Keratinocyte (primary cell): ENCODE measurements around the gene TEX13D. TPM values are rescaled to one million over a fixed set of nuclear protein-coding genes. Genes with fewer than 3 reads are reported as not detected.

Experiments used
- DNase-seq: peaks from one replicate; pipeline ENCODE4 v3.0.0-alpha.2; 2011; ENCODE audit warnings: low read depth, missing footprints, low spot score
- FAIRE-seq: peaks from 2 replicates; lab custom pipeline; 2011; peaks lifted over from hg19 to GRCh38; lab: Jason Lieb, UNC
- H2AFZ ChIP-seq: 2 replicates; pipeline ENCODE4 v1.6.0; 2012; ENCODE audit warnings: low read length, control low read depth, inconsistent platforms; ENCODE audit not compliant: control insufficient read depth
- H3K27ac ChIP-seq: 2 replicates; pipeline ENCODE4 v1.5.1; 2011; ENCODE audit warnings: low read length; ENCODE audit not compliant: control insufficient read depth, insufficient read depth
- H3K27me3 ChIP-seq: 3 replicates; pipeline ENCODE4 v1.6.0; 2011; ENCODE audit warnings: low read length; ENCODE audit not compliant: control insufficient read depth, insufficient read depth; ENCODE audit errors: extremely low read depth
- H3K36me3 ChIP-seq, 2 experiments: 2 replicates in 1 of 2; 3 replicates in 1 of 2; pipeline ENCODE4 v1.5.1; 2011; ENCODE audit warnings: low read length in 2 of 2, mild to moderate bottlenecking in 1 of 2; ENCODE audit not compliant: control insufficient read depth in 2 of 2, insufficient read depth in 2 of 2; ENCODE audit errors: extremely low read depth in 1 of 2
- H3K4me1 ChIP-seq: 3 replicates; pipeline ENCODE4 v1.5.1; 2011; ENCODE audit warnings: low read length; ENCODE audit not compliant: control insufficient read depth, insufficient read depth; ENCODE audit errors: extremely low read depth
- H3K4me2 ChIP-seq: 3 replicates; pipeline ENCODE4 v1.6.0; 2011; ENCODE audit warnings: low read depth, low read length; ENCODE audit not compliant: control insufficient read depth, insufficient read depth; ENCODE audit errors: extremely low read depth
- H3K4me3 ChIP-seq, 3 experiments: fragments of 200-600 bp in 1 of 3; sonication (generic) in 1 of 3; 2 replicates in 2 of 3; 3 replicates in 1 of 3; pipeline ENCODE4 v1.5.1; 2011 to 2016; ENCODE audit warnings: low read length in 3 of 3, mild to moderate bottlenecking in 3 of 3, control low read depth in 2 of 3, inconsistent platforms in 1 of 3, low read depth in 1 of 3, mixed read lengths in 1 of 3, mixed run types in 1 of 3, moderate library complexity in 1 of 3; ENCODE audit not compliant: control insufficient read depth in 2 of 3, insufficient read depth in 2 of 3; ENCODE audit errors: extremely low read depth in 1 of 3
- H3K79me2 ChIP-seq: 2 replicates; pipeline ENCODE4 v1.6.0; 2012; ENCODE audit warnings: low read length; ENCODE audit not compliant: control insufficient read depth, insufficient read depth
- H3K9ac ChIP-seq: 3 replicates; pipeline ENCODE4 v1.6.0; 2011; ENCODE audit warnings: low read length; ENCODE audit not compliant: control insufficient read depth, insufficient read depth; ENCODE audit errors: extremely low read depth
- H3K9me1 ChIP-seq: 3 replicates; pipeline ENCODE4 v1.6.0; 2011; ENCODE audit warnings: low read length; ENCODE audit not compliant: control insufficient read depth, insufficient read depth; ENCODE audit errors: extremely low read depth
- H3K9me3 ChIP-seq: 2 replicates; pipeline ENCODE4 v1.5.1; 2012; ENCODE audit warnings: low read depth, low read length; ENCODE audit not compliant: control insufficient read depth
- H4K20me1 ChIP-seq: 3 replicates; pipeline ENCODE4 v1.6.0; 2011; ENCODE audit warnings: low read length; ENCODE audit not compliant: control insufficient read depth, insufficient read depth; ENCODE audit errors: extremely low read depth
- CTCF ChIP-seq, 3 experiments: IDR thresholded peaks in 1 of 3; conservative IDR thresholded peaks in 1 of 3; optimal IDR thresholded peaks in 1 of 3; 2 replicates in 2 of 3; 3 replicates in 1 of 3; pipeline versions ENCODE3 to v1.5.1; 2011; ENCODE audit warnings: low read length in 3 of 3, mild to moderate bottlenecking in 3 of 3, moderate library complexity in 2 of 3, control low read depth in 1 of 3, inconsistent platforms in 1 of 3; ENCODE audit not compliant: insufficient read depth in 2 of 3; ENCODE audit errors: extremely low read depth in 1 of 3
- EZH2 ChIP-seq: IDR thresholded peaks from one replicate; pipeline ENCODE4 v1.6.1; 2012; ENCODE audit warnings: inconsistent platforms, mild to moderate bottlenecking, low read length, moderate library complexity
- dilution Hi-C: fragments of 300-500 bp; cut with MboI; formaldehyde crosslinking; loops from one replicate; pipeline ENCODE4 v1.7.0; 2020; ENCODE audit warnings: low sequenced_read_pairs; ENCODE audit not compliant: extremely low pct_ligation_motif_present
- polyA minus RNA-seq, 3 experiments: library from RNA; depleted of rRNA, polyadenylated mRNA; stranded (reverse); fragments of >200 nt; gene quantifications; 1 replicate in 1 of 3; 2 replicates in 1 of 3; 3 replicates in 1 of 3; pipeline ENCODE4 v1.2.3, GENCODE V29; 2011
- polyA plus RNA-seq, 5 experiments: library from polyadenylated mRNA; depleted of rRNA in 3 of 5; stranded (reverse) in 3 of 5; stranded (forward) in 1 of 5; unstranded in 1 of 5; fragments of >200 nt; gene quantifications; 1 replicate in 1 of 5; 2 replicates in 3 of 5; 3 replicates in 1 of 5; pipeline versions ENCODE4 v1.2.1 to v1.2.3, GENCODE V29; 2011 to 2012; ENCODE audit warnings: missing spikeins in 2 of 5, low read depth in 1 of 5, low replicate concordance in 1 of 5

The TEX13D gene
- polyA plus RNA-seq (not detected in 3 replicates), polyA minus RNA-seq (not detected in 3 replicates)
- not detected for polyA plus RNA-seq (2011; ENCODE audit: low read depth)
- not detected in 2 replicates for polyA plus RNA-seq (2011; cell fraction: cytosol; rRNA removed)
- polyA plus RNA-seq (2011; cell fraction: nucleus; rRNA removed): 0.05 TPM in 1 of 2 replicates, not detected in the other
- polyA plus RNA-seq (2012; ENCODE audit: low replicate concordance): not detected in 2 replicates
- polyA minus RNA-seq (2011; cell fraction: cytosol; rRNA and poly(A)+ RNA removed): not detected
- polyA minus RNA-seq (2011; cell fraction: nucleus; rRNA and poly(A)+ RNA removed): not detected in 2 replicates

- Histone ChIP-seq H3K4me1 (peaks cover 3% of the 10 kb centered on the region), H3K27me3 (no peaks in the 10 kb centered on the region), H3K27ac (no peak within 1 kb of the TSS), H3K9ac (no peak within 1 kb of the TSS), H3K79me2 (no peaks in the 10 kb centered on the region), H3K9me1 (no peaks in the 10 kb centered on the region), H3K4me2 (no peak within 1 kb of the TSS), H3K4me3 (no peak within 1 kb of the TSS), H3K9me3 (no peaks in the 10 kb centered on the region), H2AFZ (no peak within 1 kb of the TSS), H4K20me1 (no peaks in the 10 kb centered on the region), H3K36me3 (no peaks in the 10 kb centered on the region)
- dilution Hi-C loops: no loop called here
- TF ChIP-seq EZH2 (no peak), CTCF (optimal IDR thresholded peaks at IDR 0.05 in 1 of 3, IDR thresholded peaks at IDR 0.05 in 1 of 3, conservative IDR thresholded peaks at IDR 0.05 in 1 of 3; ENCODE audit: extremely low read depth in 1 of 3, insufficient read depth in 2 of 3, low read length in 3 of 3) (no peak)
- no peak for FAIRE-seq
- no peak for DNase-seq
Measured at GRCh38 chrX:124332481-124333424, at the start of gene TEX13D. TEX13D (plus strand) TSS chrX:124332660; CDS start chrX:124332918, 258 bp downstream.

- no peak for FAIRE-seq
Measured at GRCh38 chrX:124289443-124289842, 43.0 kb upstream of the TEX13D start.

More at GRCh38 chrX:124289443-124289842, 43.0 kb upstream of the TEX13D start:
- Histone ChIP-seq H2AFZ (no peak overlapping the region), H3K27ac (no peak overlapping the region), H3K4me3 (no peak overlapping the region), H3K79me2 (no peaks in the 10 kb centered on the region), H3K36me3 (no peaks in the 10 kb centered on the region), H4K20me1 (no peaks in the 10 kb centered on the region), H3K9ac (no peak overlapping the region), H3K4me2 (no peak overlapping the region), H3K4me1 (no peaks in the 10 kb centered on the region), H3K27me3 (no peaks in the 10 kb centered on the region), H3K9me3 (no peaks in the 10 kb centered on the region), H3K9me1 (no peaks in the 10 kb centered on the region)
- DNase-seq: no peak
- dilution Hi-C loops: no loop called here
- TF ChIP-seq CTCF (optimal IDR thresholded peaks at IDR 0.05 in 1 of 3, IDR thresholded peaks at IDR 0.05 in 1 of 3, conservative IDR thresholded peaks at IDR 0.05 in 1 of 3; ENCODE audit: extremely low read depth in 1 of 3, insufficient read depth in 2 of 3, low read length in 3 of 3) (no peak), EZH2 (no peak)
